ENCODE measurements around the gene STK38L. TPM values are rescaled to one million over a fixed set of nuclear protein-coding genes. Genes with fewer than 3 reads are reported as not detected.

STK38L gene
- total and polyA plus RNA-seq, 7 donors, result 16.8 to 86.2 (median 67.3) TPM

DNA sequence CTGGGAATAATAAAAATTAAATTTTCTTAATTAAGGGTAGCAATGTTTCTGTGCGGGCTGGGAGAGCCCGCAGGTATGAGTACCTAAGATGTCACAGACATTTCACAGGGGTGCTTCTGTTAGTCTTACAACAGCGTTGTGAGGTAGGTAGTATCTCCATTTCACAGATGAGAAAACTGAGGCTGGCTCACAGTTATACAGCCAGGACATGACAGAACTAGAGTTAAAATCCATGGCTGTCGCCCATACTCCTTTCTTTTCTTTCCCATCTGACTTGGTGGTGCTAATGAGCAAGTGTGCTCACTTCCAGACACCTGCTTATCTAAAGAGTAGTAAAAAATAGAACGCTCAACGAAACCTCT lies 90.6 kb downstream of the STK38L start:
- Histone ChIP-seq H3K9me3 (no peaks in the 10 kb centered on the region), H3K4me3 (no peak overlapping the region), H3K4me1 (peaks cover 0 to 29% (median 18%) of the 10 kb centered on the region in 4 donors), H3K27ac (no peak overlapping the region), H3K27me3 (no peaks in the 10 kb centered on the region), H3K36me3 (no peaks in the 10 kb centered on the region)
- DNase-seq, result no peak
- 79 to 87% methylated on average over 6 of the region's 6 CpGs for WGBS, 2 donors
- intact Hi-C loops (cut with DNase I), result no loop called here
- no peak for TF ChIP-seq POLR2A (IDR thresholded peaks at IDR 0.05)
- TF ChIP-seq, protein P1, sequence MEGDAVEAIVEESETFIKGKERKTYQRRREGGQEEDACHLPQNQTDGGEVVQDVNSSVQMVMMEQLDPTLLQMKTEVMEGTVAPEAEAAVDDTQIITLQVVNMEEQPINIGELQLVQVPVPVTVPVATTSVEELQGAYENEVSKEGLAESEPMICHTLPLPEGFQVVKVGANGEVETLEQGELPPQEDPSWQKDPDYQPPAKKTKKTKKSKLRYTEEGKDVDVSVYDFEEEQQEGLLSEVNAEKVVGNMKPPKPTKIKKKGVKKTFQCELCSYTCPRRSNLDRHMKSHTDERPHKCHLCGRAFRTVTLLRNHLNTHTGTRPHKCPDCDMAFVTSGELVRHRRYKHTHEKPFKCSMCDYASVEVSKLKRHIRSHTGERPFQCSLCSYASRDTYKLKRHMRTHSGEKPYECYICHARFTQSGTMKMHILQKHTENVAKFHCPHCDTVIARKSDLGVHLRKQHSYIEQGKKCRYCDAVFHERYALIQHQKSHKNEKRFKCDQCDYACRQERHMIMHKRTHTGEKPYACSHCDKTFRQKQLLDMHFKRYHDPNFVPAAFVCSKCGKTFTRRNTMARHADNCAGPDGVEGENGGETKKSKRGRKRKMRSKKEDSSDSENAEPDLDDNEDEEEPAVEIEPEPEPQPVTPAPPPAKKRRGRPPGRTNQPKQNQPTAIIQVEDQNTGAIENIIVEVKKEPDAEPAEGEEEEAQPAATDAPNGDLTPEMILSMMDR (IDR thresholded peaks at IDR 0.05), result no peak
- TF ChIP-seq EP300 (IDR thresholded peaks at IDR 0.05), result no peak
- no peak for TF ChIP-seq POLR2AphosphoS5 (IDR thresholded peaks at IDR 0.05)

DNA sequence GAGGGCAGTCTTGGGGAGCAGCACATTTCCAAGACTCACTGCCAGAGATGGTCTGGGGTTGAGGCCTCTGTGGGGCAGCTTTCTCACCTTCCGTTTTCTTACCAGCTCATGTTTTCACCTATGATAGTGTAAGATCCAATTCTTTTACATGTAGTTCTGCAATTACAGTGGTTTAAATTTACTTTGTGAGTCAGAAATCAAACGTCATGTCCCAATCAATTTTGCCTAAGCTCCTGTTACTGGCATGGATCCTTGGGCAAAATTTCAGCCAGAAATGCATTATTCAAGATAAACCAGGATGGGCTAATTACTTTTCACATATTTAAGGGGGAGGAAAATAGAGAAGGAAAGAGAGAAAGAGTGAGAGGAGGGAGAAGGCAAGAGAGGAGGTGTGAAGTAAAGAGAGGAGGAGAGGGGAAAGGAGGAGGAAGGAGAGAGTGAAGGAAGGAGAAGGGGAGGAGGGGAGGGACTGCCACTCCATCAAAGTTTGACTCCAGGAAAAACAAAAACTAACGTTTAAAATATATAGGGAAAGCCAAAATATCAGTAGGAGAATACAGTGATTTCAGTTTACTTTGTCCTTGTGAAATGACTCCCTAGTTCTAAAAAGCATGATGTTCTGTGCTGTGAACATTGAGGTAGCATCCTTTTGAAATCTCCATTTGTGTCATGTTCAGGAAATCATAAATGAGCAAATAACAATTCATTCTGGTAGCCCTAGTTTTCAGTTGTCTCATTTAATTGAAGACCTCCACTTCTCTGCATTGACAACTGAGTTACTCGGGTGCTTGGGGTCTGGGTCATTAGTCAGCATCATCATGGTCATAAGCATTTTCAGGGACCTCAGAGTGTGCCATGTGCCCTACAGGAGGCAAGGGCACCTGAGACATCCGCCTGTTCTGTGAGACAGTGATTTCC lies 91.5 kb downstream of the STK38L start:
- DNase-seq, result no peak
- Histone ChIP-seq H3K4me3 (no peak overlapping the region), H3K27me3 (no peaks in the 10 kb centered on the region), H3K27ac (no peak overlapping the region), H3K9me3 (no peaks in the 10 kb centered on the region), H3K4me1 (peaks cover 0 to 29% (median 18%) of the 10 kb centered on the region in 4 donors), H3K36me3 (no peaks in the 10 kb centered on the region)
- intact Hi-C loops (cut with DNase I), result no loop called here
- TF ChIP-seq POLR2AphosphoS5 (IDR thresholded peaks at IDR 0.05) (no peak), POLR2A (IDR thresholded peaks at IDR 0.05) (no peak), EP300 (IDR thresholded peaks at IDR 0.05) (no peak)
- TF ChIP-seq, protein P1 (IDR thresholded peaks at IDR 0.05), result no peak
- WGBS, 2 donors, result 66 to 79% methylated on average over 5 of the region's 5 CpGs

DNA sequence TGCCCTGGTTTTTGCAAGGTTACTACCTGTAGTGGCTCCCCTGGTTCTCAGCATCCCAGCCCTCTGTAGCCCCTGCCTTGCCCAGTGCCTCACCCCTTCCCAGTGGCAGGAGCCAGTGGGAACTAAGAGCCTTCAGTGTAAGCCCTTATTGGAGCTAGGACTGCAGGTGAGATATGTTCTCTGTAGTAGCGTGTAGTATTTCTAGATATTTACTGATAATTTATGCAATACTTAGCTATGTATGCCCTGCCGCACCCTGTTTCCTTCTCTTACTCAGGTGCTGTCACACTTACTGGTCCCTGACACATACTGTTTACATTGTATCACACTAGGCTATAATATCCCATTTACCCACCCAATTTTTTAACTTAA lies 92.2 kb downstream of the STK38L start:
- 80 to 83% methylated on average over 2 of the region's 2 CpGs for WGBS, 2 donors
- Histone ChIP-seq H3K36me3 (no peaks in the 10 kb centered on the region), H3K4me1 (peaks cover 0 to 22% (median 12%) of the 10 kb centered on the region in 4 donors), H3K4me3 (no peak overlapping the region), H3K9me3 (no peaks in the 10 kb centered on the region), H3K27me3 (no peaks in the 10 kb centered on the region), H3K27ac (no peak overlapping the region)
- TF ChIP-seq POLR2AphosphoS5 (IDR thresholded peaks at IDR 0.05), result no peak
- TF ChIP-seq POLR2A (IDR thresholded peaks at IDR 0.05), result no peak
- no peak for TF ChIP-seq EP300 (IDR thresholded peaks at IDR 0.05)
- TF ChIP-seq, protein P1 (IDR thresholded peaks at IDR 0.05), result no peak
- intact Hi-C loops (cut with DNase I), result no loop called here
- no peak for DNase-seq

DNA sequence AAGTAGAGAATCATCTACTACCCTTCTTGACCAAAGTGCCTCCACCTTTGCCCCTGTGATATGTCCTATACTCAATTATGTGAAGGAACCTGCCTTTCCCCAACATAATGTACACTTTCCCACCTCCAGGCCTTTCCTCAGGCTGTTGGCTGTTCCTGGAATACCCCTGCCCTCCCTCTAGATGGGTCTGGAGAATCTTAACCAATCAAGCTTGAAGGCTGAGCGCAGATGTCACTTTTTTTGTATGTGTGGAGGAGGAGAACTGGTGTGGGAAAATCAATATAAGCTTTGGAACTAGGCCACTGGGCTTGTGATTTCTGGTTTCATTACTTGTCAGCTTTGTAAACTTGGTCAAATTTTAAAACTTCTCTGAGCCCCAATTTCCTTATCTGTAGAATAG lies 93.3 kb downstream of the STK38L start:
- no peak overlapping the region for H3K27ac ChIP-seq
- DNase-seq, result no peak
- no peaks in the 10 kb centered on the region for H3K9me3 ChIP-seq
- peaks cover 0 to 11% (median 3%) of the 10 kb centered on the region in 4 donors for H3K4me1 ChIP-seq
- WGBS, 2 donors, result 90 to 95% methylated on average over 1 of the region's 1 CpG
- no peak for TF ChIP-seq EP300 (IDR thresholded peaks at IDR 0.05)
- TF ChIP-seq, protein P1 (IDR thresholded peaks at IDR 0.05), result no peak
- no peak for TF ChIP-seq POLR2AphosphoS5 (IDR thresholded peaks at IDR 0.05)
- TF ChIP-seq POLR2A (IDR thresholded peaks at IDR 0.05), result no peak
- H3K36me3 ChIP-seq, result no peaks in the 10 kb centered on the region
- no peak overlapping the region for H3K4me3 ChIP-seq
- intact Hi-C loops (cut with DNase I), result no loop called here
- no peaks in the 10 kb centered on the region for H3K27me3 ChIP-seq
